ENCODE data around the gene TNNI3. TPM values are rescaled to one million over a fixed set of nuclear protein-coding genes. Genes with fewer than 3 reads are reported as not detected.

The TNNI3 gene
- total RNA-seq, 1 experiment from 2014 or later, result 13.7 TPM

GRCh38 chr19:55196803-55197202 is 39.3 kb upstream of the TNNI3 start:
- ChIA-PET POLR2A (ENCODE audit: unreplicated experiment) (interaction anchor here (0.6 kb wide), 1 partner anchor 30 kb away, joined by 3 read pairs; no protein-coding TSS in a partner anchor), CTCF (no interaction called here)
- no peaks in the 10 kb centered on the region for H3K36me3 ChIP-seq (ENCODE audit: low read depth)
- no peak overlapping the region for H3K27ac ChIP-seq
- intact Hi-C loops (cut with micrococcal nuclease; ENCODE audit: unreplicated experiment), result no loop called here
- H3K9me3 ChIP-seq (ENCODE audit: insufficient read depth, low read depth), result no peaks in the 10 kb centered on the region
- no peaks in the 10 kb centered on the region for H3K27me3 ChIP-seq (ENCODE audit: insufficient read depth, low read depth)
- no peak for TF ChIP-seq CTCF (conservative IDR thresholded peaks at IDR 0.05)
- no peak for TF ChIP-seq EZH2 (IDR thresholded peaks at IDR 0.05; ENCODE audit: low read depth)
- H3K4me3 ChIP-seq, result no peak overlapping the region
- BruUV-seq (replicated peaks), result no TSS peak
- H3K9me2 ChIP-seq (ENCODE audit: insufficient read depth), result no peaks in the 10 kb centered on the region
- no peak overlapping the region for H2AFZ ChIP-seq
- peaks cover 9% of the 10 kb centered on the region; the same call in 1 of the 2 replicates for H3F3A ChIP-seq (ENCODE audit: insufficient read depth, low read depth)
- H3K79me2 ChIP-seq (ENCODE audit: low read depth), result no peaks in the 10 kb centered on the region
- no peak overlapping the region for H3K4me2 ChIP-seq
- H4K20me1 ChIP-seq (ENCODE audit: insufficient read depth), result no peaks in the 10 kb centered on the region
- DNase-seq, result no peak
- no peaks in the 10 kb centered on the region for H3K4me1 ChIP-seq (replicated peaks; ENCODE audit: insufficient read depth)

DNA sequence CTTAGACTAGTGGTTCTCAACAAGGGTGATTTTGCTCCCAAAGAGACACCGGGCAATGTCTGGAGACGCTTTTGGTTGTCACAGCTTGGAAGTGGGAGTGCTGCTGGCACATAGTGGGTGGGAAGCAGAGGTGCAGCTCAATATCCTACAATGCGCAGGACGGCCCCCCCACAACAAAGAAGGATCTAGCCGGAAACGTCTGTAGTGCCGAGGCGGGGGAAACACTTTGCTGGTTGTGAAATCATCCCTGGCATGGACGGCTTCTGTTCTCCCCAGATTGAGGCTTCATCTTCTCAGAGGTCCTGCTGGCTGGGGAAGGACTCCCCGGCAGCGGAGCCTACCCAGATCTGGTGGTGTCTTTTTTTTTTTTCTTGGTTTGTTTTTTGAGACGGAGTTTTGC is 35.9 kb upstream of the TNNI3 start:
- no peaks in the 10 kb centered on the region for H3K9me3 ChIP-seq (ENCODE audit: insufficient read depth, low read depth)
- H4K20me1 ChIP-seq (ENCODE audit: insufficient read depth), result no peaks in the 10 kb centered on the region
- peaks cover 15% of the 10 kb centered on the region; the same call in 1 of the 2 replicates for H3K4me1 ChIP-seq (replicated peaks; ENCODE audit: insufficient read depth)
- H3K79me2 ChIP-seq (ENCODE audit: low read depth), result no peaks in the 10 kb centered on the region
- no peak overlapping the region for H2AFZ ChIP-seq
- no peak for TF ChIP-seq EZH2 (IDR thresholded peaks at IDR 0.05; ENCODE audit: low read depth)
- no peak for TF ChIP-seq CTCF (conservative IDR thresholded peaks at IDR 0.05)
- BruUV-seq (replicated peaks), result no TSS peak
- intact Hi-C loops (cut with micrococcal nuclease; ENCODE audit: unreplicated experiment), result no loop called here
- no peaks in the 10 kb centered on the region for H3K36me3 ChIP-seq (ENCODE audit: low read depth)
- no peak overlapping the region for H3K4me2 ChIP-seq
- CTCF ChIA-PET, result interaction anchor here (0.5 kb wide), 1 partner anchor 52 kb away, joined by 7 read pairs; no protein-coding TSS in a partner anchor
- H3F3A ChIP-seq (ENCODE audit: insufficient read depth, low read depth), result peaks cover 36% of the 10 kb centered on the region
- POLR2A ChIA-PET (ENCODE audit: unreplicated experiment), result no interaction called here
- H3K9me2 ChIP-seq (ENCODE audit: insufficient read depth), result no peaks in the 10 kb centered on the region
- DNase-seq, result no peak
- H3K4me3 ChIP-seq, result no peak overlapping the region
- no peaks in the 10 kb centered on the region for H3K27me3 ChIP-seq (ENCODE audit: insufficient read depth, low read depth)
- H3K27ac ChIP-seq, result no peak overlapping the region

DNA sequence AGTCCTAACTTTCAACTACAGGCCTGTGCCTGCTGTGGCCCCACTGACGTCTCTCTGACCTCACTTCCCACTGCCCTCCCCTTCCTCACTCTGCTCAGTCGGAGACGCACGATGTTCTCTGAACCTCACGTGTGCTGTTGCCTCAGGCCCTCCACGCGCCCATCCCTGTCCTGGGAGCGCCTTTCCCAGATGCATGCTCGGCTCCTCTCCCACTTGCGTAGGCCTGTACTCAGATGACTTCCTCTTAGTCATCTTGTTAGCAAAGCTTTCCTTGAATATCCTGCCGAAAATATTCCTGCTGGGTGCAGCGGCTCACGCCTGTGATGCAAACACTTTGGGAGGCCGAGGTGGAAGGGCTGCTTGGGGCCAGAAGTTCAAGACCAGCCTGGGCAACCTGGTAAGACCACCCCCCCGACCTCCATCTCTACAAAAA is 31.9 kb upstream of the TNNI3 start:
- TF ChIP-seq EZH2 (IDR thresholded peaks at IDR 0.05; ENCODE audit: low read depth) (no peak), CTCF (conservative IDR thresholded peaks at IDR 0.05) (no peak)
- Histone ChIP-seq H3K4me2 (peak overlapping the region; percentile 49), H3F3A (ENCODE audit: insufficient read depth, low read depth) (peaks cover 30% of the 10 kb centered on the region), H3K79me2 (ENCODE audit: low read depth) (no peaks in the 10 kb centered on the region), H3K4me1 (replicated peaks; ENCODE audit: insufficient read depth) (peaks cover 15% of the 10 kb centered on the region; the same call in 1 of the 2 replicates), H3K4me3 (no peak overlapping the region), H3K9me3 (ENCODE audit: insufficient read depth, low read depth) (no peaks in the 10 kb centered on the region), H3K36me3 (ENCODE audit: low read depth) (no peaks in the 10 kb centered on the region), H3K9me2 (ENCODE audit: insufficient read depth) (no peaks in the 10 kb centered on the region), H2AFZ (peak overlapping the region; percentile 37; the same call in 1 of the 2 replicates), H3K27me3 (ENCODE audit: insufficient read depth, low read depth) (no peaks in the 10 kb centered on the region), H4K20me1 (ENCODE audit: insufficient read depth) (no peaks in the 10 kb centered on the region), H3K27ac (peak overlapping the region; percentile 75)
- DNase-seq, result peak; percentile 90 to 91
- intact Hi-C loops (cut with micrococcal nuclease; ENCODE audit: unreplicated experiment), result loop anchor here (1.0 to 2.0 kb wide), 3 partner anchors 21 to 27 kb away; partner anchors contain the start of gene DNAAF3
- BruUV-seq (replicated peaks), result no TSS peak
- POLR2A ChIA-PET (ENCODE audit: unreplicated experiment), result interaction anchor here (0.6 kb wide), 1 partner anchor 264 kb away, joined by 8 read pairs; no protein-coding TSS in a partner anchor
- CTCF ChIA-PET, result interaction anchor here (1.8 kb wide), 1 partner anchor 29 kb away, joined by 7 read pairs; no protein-coding TSS in a partner anchor

Data from PC-9 (cell line).